Neuron (in vitro differentiated cells): ENCODE results near the gene DENND10.

ENCODE experiments used
- H2AFZ ChIP-seq: one replicate; pipeline ENCODE4 v1.6.1; 2013; ENCODE audit warnings: low read depth, mild to moderate bottlenecking, inconsistent platforms, low read length, moderate library complexity
- H3K27me3 ChIP-seq: one replicate; pipeline ENCODE4 v1.6.1; 2013; ENCODE audit warnings: low read length; ENCODE audit not compliant: insufficient read depth
- H3K36me3 ChIP-seq: one replicate; pipeline ENCODE4 v1.6.1; 2013; ENCODE audit warnings: low read length; ENCODE audit not compliant: insufficient read depth
- H3K4me1 ChIP-seq: one replicate; pipeline ENCODE4 v1.6.1; 2013; ENCODE audit warnings: low read length; ENCODE audit not compliant: insufficient read depth
- H3K4me3 ChIP-seq: 2 replicates; pipeline ENCODE4 v1.5.1; 2013; ENCODE audit warnings: mild to moderate bottlenecking, low read length, moderate library complexity
- H3K9me3 ChIP-seq: one replicate; pipeline ENCODE4 v1.6.1; 2013; ENCODE audit warnings: low read length

Gene DENND10

GRCh38 chr10:119103903-119104653 is at the start of gene DENND10:
Gene DENND10 (plus strand): TSS chr10:119104113. CDS start chr10:119104143, 30 bp downstream.
- Histone ChIP-seq H3K27me3 (no peaks in the 10 kb centered on the region), H3K36me3 (peaks cover 15% of the 10 kb centered on the region), H3K9me3 (no peaks in the 10 kb centered on the region), H3K4me1 (peaks cover 8% of the 10 kb centered on the region), H2AFZ (peak within 1 kb of the TSS; percentile 38), H3K4me3 (peak within 1 kb of the TSS; percentile 98)

GRCh38 chr10:119055472-119055871 is 48.4 kb upstream of the DENND10 start:
- Histone ChIP-seq H3K27me3 (no peaks in the 10 kb centered on the region), H3K4me1 (no peaks in the 10 kb centered on the region), H3K4me3 (no peak overlapping the region), H3K36me3 (peaks cover 97% of the 10 kb centered on the region), H2AFZ (no peak overlapping the region), H3K9me3 (peaks cover 2% of the 10 kb centered on the region)

- H3K36me3 ChIP-seq: peaks cover 97% of the 10 kb centered on the region
These were observed 45.9 kb upstream of the DENND10 start for GRCh38 chr10:119058010-119058409.

GRCh38 chr10:119059557-119059956 is 44.4 kb upstream of the DENND10 start:
- H3K4me1 ChIP-seq: no peaks in the 10 kb centered on the region
- H3K27me3 ChIP-seq: no peaks in the 10 kb centered on the region
- H3K9me3 ChIP-seq: no peaks in the 10 kb centered on the region
- H3K4me3 ChIP-seq: no peak overlapping the region
- peaks cover 98% of the 10 kb centered on the region for H3K36me3 ChIP-seq
- H2AFZ ChIP-seq: no peak overlapping the region

More at GRCh38 chr10:119058010-119058409, 45.9 kb upstream of the DENND10 start:
- Histone ChIP-seq H3K9me3 (peaks cover 2% of the 10 kb centered on the region), H3K4me1 (no peaks in the 10 kb centered on the region), H3K4me3 (no peak overlapping the region), H3K27me3 (no peaks in the 10 kb centered on the region), H2AFZ (no peak overlapping the region)

DNA sequence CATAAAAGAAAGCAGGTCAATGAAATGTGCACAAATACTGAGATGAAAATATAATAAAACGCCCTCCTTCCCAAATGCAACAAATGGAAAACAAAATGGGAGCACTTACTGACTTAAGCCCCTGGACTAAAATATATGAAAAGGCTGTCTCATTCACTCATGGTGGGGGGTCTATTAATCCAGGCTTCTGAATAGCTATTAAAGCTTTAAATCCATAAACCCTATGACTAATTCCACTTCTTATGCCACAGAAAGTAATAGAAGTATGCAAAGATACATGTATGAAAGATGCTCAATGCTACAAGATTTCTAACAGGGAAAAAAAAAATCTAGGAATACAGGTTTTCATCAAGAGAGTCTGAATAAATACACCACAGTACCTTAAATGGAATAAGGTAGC is 43.8 kb upstream of the DENND10 start:
- no peaks in the 10 kb centered on the region for H3K27me3 ChIP-seq
- H3K4me3 ChIP-seq: no peak overlapping the region
- no peak overlapping the region for H2AFZ ChIP-seq
- H3K4me1 ChIP-seq: no peaks in the 10 kb centered on the region
- peaks cover 97% of the 10 kb centered on the region for H3K36me3 ChIP-seq
- H3K9me3 ChIP-seq: no peaks in the 10 kb centered on the region

GRCh38 chr10:119061352-119061751 is 42.6 kb upstream of the DENND10 start:
- no peaks in the 10 kb centered on the region for H3K9me3 ChIP-seq
- peaks cover 94% of the 10 kb centered on the region for H3K36me3 ChIP-seq
- H3K4me3 ChIP-seq: no peak overlapping the region
- no peak overlapping the region for H2AFZ ChIP-seq
- no peaks in the 10 kb centered on the region for H3K4me1 ChIP-seq
- H3K27me3 ChIP-seq: no peaks in the 10 kb centered on the region

- Histone ChIP-seq H3K36me3 (peaks cover 93% of the 10 kb centered on the region), H3K9me3 (no peaks in the 10 kb centered on the region), H3K4me3 (no peak overlapping the region), H3K4me1 (no peaks in the 10 kb centered on the region), H3K27me3 (no peaks in the 10 kb centered on the region), H2AFZ (no peak overlapping the region)
These were observed 42.0 kb upstream of the DENND10 start for GRCh38 chr10:119061926-119062325.

GRCh38 chr10:119070395-119071165 is 33.3 kb upstream of the DENND10 start:
- Histone ChIP-seq H2AFZ (no peak overlapping the region), H3K36me3 (peaks cover 75% of the 10 kb centered on the region), H3K9me3 (no peaks in the 10 kb centered on the region), H3K4me3 (no peak overlapping the region), H3K4me1 (no peaks in the 10 kb centered on the region), H3K27me3 (no peaks in the 10 kb centered on the region)

DNA sequence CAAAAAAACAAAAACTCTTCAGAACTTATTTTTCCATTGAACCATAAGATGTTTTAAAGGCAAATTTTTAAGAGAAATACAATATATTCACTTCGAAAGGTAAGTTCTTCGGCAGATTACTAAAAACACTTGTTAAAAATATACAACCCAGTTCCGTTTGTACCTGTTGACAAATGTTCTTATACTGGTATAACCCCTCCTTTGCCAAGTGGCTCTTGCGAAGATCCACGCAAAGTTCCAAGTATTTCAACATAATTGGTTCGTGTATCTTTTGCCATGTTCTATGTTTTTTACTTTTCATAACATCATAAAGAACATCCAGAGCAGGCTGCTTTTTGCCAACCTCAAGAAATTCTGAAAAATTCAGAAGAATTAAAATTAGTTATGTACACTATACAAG is 30.3 kb upstream of the DENND10 start:
- Histone ChIP-seq H2AFZ (no peak overlapping the region), H3K9me3 (peaks cover 2% of the 10 kb centered on the region), H3K27me3 (no peaks in the 10 kb centered on the region), H3K4me1 (peaks cover 7% of the 10 kb centered on the region), H3K4me3 (no peak overlapping the region), H3K36me3 (peaks cover 59% of the 10 kb centered on the region)

DNA sequence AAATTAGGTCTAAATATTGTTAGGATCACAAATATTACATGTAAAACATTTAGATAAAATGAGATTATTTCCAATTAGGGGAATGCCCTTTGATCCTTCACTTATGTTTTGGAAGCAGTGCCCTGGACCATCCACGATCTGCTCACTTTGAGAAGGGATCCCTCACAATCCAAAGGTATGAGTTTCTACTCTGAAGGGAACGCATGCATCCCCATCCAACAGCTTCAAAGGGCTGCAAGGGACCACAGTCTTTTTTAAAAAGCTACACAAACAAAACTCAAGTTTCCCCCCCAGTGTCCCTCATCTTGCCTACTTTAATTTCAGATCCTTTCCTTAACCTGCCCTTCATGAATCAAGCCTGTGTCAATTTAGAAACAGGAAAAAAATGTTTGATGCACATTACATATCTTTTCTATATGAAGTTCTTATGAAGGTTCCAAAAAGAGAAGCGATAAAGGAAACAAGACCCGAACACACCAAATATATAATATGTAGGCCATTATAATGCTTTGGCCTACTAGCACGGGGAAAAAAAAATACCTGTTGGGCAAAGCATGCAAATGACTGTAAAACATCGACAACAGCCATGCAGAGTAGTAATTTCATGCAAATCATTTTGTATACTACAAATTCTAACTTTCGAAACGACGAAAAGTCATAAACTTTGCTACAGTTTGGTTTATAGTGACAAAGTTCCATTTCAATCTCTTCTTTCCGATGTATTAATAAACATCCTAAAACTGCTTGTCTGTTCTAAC is 25.3 kb upstream of the DENND10 start:
- peaks cover 14% of the 10 kb centered on the region for H3K36me3 ChIP-seq
- peak overlapping the region; percentile 98 for H3K4me3 ChIP-seq
- no peaks in the 10 kb centered on the region for H3K27me3 ChIP-seq
- H3K4me1 ChIP-seq: peaks cover 11% of the 10 kb centered on the region
- H3K9me3 ChIP-seq: peaks cover 2% of the 10 kb centered on the region
- H2AFZ ChIP-seq: no peak overlapping the region

GRCh38 chr10:119079599-119080520 is 24.1 kb upstream of the DENND10 start:
- Histone ChIP-seq H3K27me3 (no peaks in the 10 kb centered on the region), H3K4me3 (peak overlapping the region; percentile 98), H3K9me3 (peaks cover 2% of the 10 kb centered on the region), H3K36me3 (peaks cover 10% of the 10 kb centered on the region), H3K4me1 (peaks cover 11% of the 10 kb centered on the region), H2AFZ (peak overlapping the region; percentile 89)

GRCh38 chr10:119080521-119081259 is 23.2 kb upstream of the DENND10 start, which contains the start of gene EIF3A:
Gene EIF3A (minus strand): TSS chr10:119080817. CDS start chr10:119080676, 141 bp downstream.
- peak within 1 kb of the TSS; percentile 98 for H3K4me3 ChIP-seq
- H3K36me3 ChIP-seq: peaks cover 7% of the 10 kb centered on the region
- H3K9me3 ChIP-seq: peaks cover 2% of the 10 kb centered on the region
- peak within 1 kb of the TSS; percentile 89 for H2AFZ ChIP-seq
- no peaks in the 10 kb centered on the region for H3K27me3 ChIP-seq
- peaks cover 11% of the 10 kb centered on the region for H3K4me1 ChIP-seq
